Activated T-helper 1 cell treated with anti-CD3 and anti-CD28 coated beads, Interleukin-12 subunit alpha, Interleukin-12 subunit beta, Interleukin-2, Interleukin-4 antibody, amounts not matched to agents 30 ng/mL and 10 ng/mL and 1 ng/mL, durations not matched to agents 14 hours and 24 hours and 36 hours (primary cell): Measurements from ENCODE around the gene SLAMF6. TPM values are rescaled to one million over a fixed set of nuclear protein-coding genes. Genes with fewer than 3 reads are reported as not detected.
"Not testable (repeated sequence)": the region's sequence is repeated elsewhere in the genome, so short reads cannot be mapped to it uniquely, and the experiment has no call there.

Experiments used
- DNase-seq: peaks from one replicate; pipeline ENCODE4 v3.0.0; 2021; ENCODE audit warnings: low spot score
- H3K27ac Mint-ChIP-seq: one replicate; pipeline ENCODE4 v1.8.0; 2021; ENCODE audit warnings: mild to moderate bottlenecking, mixed read lengths
- H3K27me3 Mint-ChIP-seq: one replicate; pipeline ENCODE4 v1.8.0; 2022; ENCODE audit warnings: mild to moderate bottlenecking, moderate library complexity, mixed read lengths; ENCODE audit not compliant: insufficient read depth
- H3K36me3 Mint-ChIP-seq: one replicate; pipeline ENCODE4 v1.8.0; 2021; ENCODE audit warnings: low read depth, mixed read lengths
- H3K4me1 Mint-ChIP-seq: one replicate; pipeline ENCODE4 v1.8.0; 2021; ENCODE audit warnings: low read depth, mixed read lengths
- H3K4me3 Mint-ChIP-seq: one replicate; pipeline ENCODE4 v1.8.0; 2021; ENCODE audit warnings: mild to moderate bottlenecking, moderate library complexity, mixed read lengths
- H3K9me3 Mint-ChIP-seq: one replicate; pipeline ENCODE4 v1.8.0; 2021; ENCODE audit warnings: mixed read lengths
- intact Hi-C: fragments of 100-400 bp; cut with micrococcal nuclease; formaldehyde crosslinking; loops from one replicate; pipeline ENCODE4 v1.15.1; 2024
- total RNA-seq: library from RNA; stranded (reverse); gene quantifications from 2 replicates; pipeline ENCODE4 v1.2.3, GENCODE V29; 2022

SLAMF6 gene
- total RNA-seq, 1 donor from 2014 or later = 46.8 TPM

GRCh38 chr1:160539990-160540858 is 17.2 kb upstream of the SLAMF6 start:
- peak; percentile 64 for DNase-seq
- intact Hi-C loops = loop anchor here (1.0 to 2.0 kb wide), 8 partner anchors 18 to 111 kb away; no protein-coding TSS in a partner anchor
- H3K27me3 Mint-ChIP-seq = no peaks in the 10 kb centered on the region
- peak overlapping the region; percentile 38 for H3K4me3 Mint-ChIP-seq
- peaks cover 18% of the 10 kb centered on the region for H3K9me3 Mint-ChIP-seq
- peak overlapping the region; percentile 90 for H3K27ac Mint-ChIP-seq
- H3K4me1 Mint-ChIP-seq = peaks cover 46% of the 10 kb centered on the region
- H3K36me3 Mint-ChIP-seq = peaks cover 22% of the 10 kb centered on the region

- H3K27ac Mint-ChIP-seq = peak overlapping the region; percentile 90
Observed at GRCh38 chr1:160539684-160539989, 16.6 kb upstream of the SLAMF6 start.

GRCh38 chr1:160538985-160539651 is 16.1 kb upstream of the SLAMF6 start:
- Mint-ChIP-seq H3K4me1 (peaks cover 39% of the 10 kb centered on the region), H3K27me3 (no peaks in the 10 kb centered on the region), H3K9me3 (peaks cover 25% of the 10 kb centered on the region), H3K27ac (peak overlapping the region; percentile 53), H3K36me3 (peaks cover 20% of the 10 kb centered on the region), H3K4me3 (peak overlapping the region; percentile 38)
- DNase-seq = no peak
- intact Hi-C loops = no loop called here

More at GRCh38 chr1:160539684-160539989, 16.6 kb upstream of the SLAMF6 start:
- H3K36me3 Mint-ChIP-seq = peaks cover 20% of the 10 kb centered on the region
- intact Hi-C loops = no loop called here
- H3K27me3 Mint-ChIP-seq = no peaks in the 10 kb centered on the region
- H3K4me1 Mint-ChIP-seq = peaks cover 40% of the 10 kb centered on the region
- peaks cover 23% of the 10 kb centered on the region for H3K9me3 Mint-ChIP-seq
- H3K4me3 Mint-ChIP-seq = peak overlapping the region; percentile 38
- no peak for DNase-seq

- intact Hi-C loops = no loop called here
- no peaks in the 10 kb centered on the region for H3K27me3 Mint-ChIP-seq
- H3K9me3 Mint-ChIP-seq = peaks cover 30% of the 10 kb centered on the region
- H3K27ac Mint-ChIP-seq = no peak overlapping the region
- no peak for DNase-seq
- H3K4me1 Mint-ChIP-seq = peaks cover 39% of the 10 kb centered on the region
- H3K4me3 Mint-ChIP-seq = no peak overlapping the region
- peaks cover 25% of the 10 kb centered on the region for H3K36me3 Mint-ChIP-seq
Observed at GRCh38 chr1:160537714-160538665, 14.9 kb upstream of the SLAMF6 start.

GRCh38 chr1:160534823-160535605 is 12.0 kb upstream of the SLAMF6 start:
- no peak overlapping the region for H3K4me3 Mint-ChIP-seq
- intact Hi-C loops = loop anchor here (2.0 kb wide), 1 partner anchor 28 kb away; no protein-coding TSS in a partner anchor
- peaks cover 24% of the 10 kb centered on the region for H3K36me3 Mint-ChIP-seq
- no peak for DNase-seq
- no peaks in the 10 kb centered on the region for H3K27me3 Mint-ChIP-seq
- peaks cover 35% of the 10 kb centered on the region for H3K9me3 Mint-ChIP-seq
- H3K4me1 Mint-ChIP-seq = peaks cover 21% of the 10 kb centered on the region
- no peak overlapping the region for H3K27ac Mint-ChIP-seq

- DNase-seq, H3K27ac Mint-ChIP-seq, intact Hi-C loops, H3K27me3 Mint-ChIP-seq, H3K4me3 Mint-ChIP-seq: not testable (repeated sequence)
- Mint-ChIP-seq H3K9me3 (peaks cover 47% of the 10 kb centered on the region), H3K36me3 (peaks cover 27% of the 10 kb centered on the region), H3K4me1 (peaks cover 24% of the 10 kb centered on the region)
Observed at GRCh38 chr1:160532557-160532813, 9.4 kb upstream of the SLAMF6 start.

- DNase-seq, H3K4me3 Mint-ChIP-seq, intact Hi-C loops, H3K27ac Mint-ChIP-seq, H3K27me3 Mint-ChIP-seq: not testable (repeated sequence)
- peaks cover 47% of the 10 kb centered on the region for H3K9me3 Mint-ChIP-seq
- H3K4me1 Mint-ChIP-seq = peaks cover 28% of the 10 kb centered on the region
- H3K36me3 Mint-ChIP-seq = peaks cover 26% of the 10 kb centered on the region
Observed at GRCh38 chr1:160531809-160532556, 8.9 kb upstream of the SLAMF6 start.

GRCh38 chr1:160529401-160529952 is 6.4 kb upstream of the SLAMF6 start:
- H3K4me3 Mint-ChIP-seq, H3K27me3 Mint-ChIP-seq, DNase-seq, H3K27ac Mint-ChIP-seq, intact Hi-C loops: not testable (repeated sequence)
- Mint-ChIP-seq H3K36me3 (peaks cover 25% of the 10 kb centered on the region), H3K9me3 (peaks cover 43% of the 10 kb centered on the region), H3K4me1 (peaks cover 39% of the 10 kb centered on the region)

- H3K36me3 Mint-ChIP-seq = peaks cover 30% of the 10 kb centered on the region
- H3K27ac Mint-ChIP-seq = peak overlapping the region; percentile 75
- H3K4me3 Mint-ChIP-seq = peak overlapping the region; percentile 65
- H3K4me1 Mint-ChIP-seq = peaks cover 74% of the 10 kb centered on the region
- H3K9me3 Mint-ChIP-seq = peaks cover 35% of the 10 kb centered on the region
- intact Hi-C loops, H3K27me3 Mint-ChIP-seq, DNase-seq: not testable (repeated sequence)
Observed at GRCh38 chr1:160523789-160524188, 734 bp upstream of the SLAMF6 start.

GRCh38 chr1:160522136-160522535 is 919 bp downstream of the SLAMF6 start:
- Mint-ChIP-seq H3K4me3 (peak overlapping the region; percentile 92), H3K27me3 (no peaks in the 10 kb centered on the region), H3K9me3 (peaks cover 32% of the 10 kb centered on the region), H3K27ac (peak overlapping the region; percentile 90), H3K4me1 (peaks cover 74% of the 10 kb centered on the region), H3K36me3 (peaks cover 34% of the 10 kb centered on the region)
- no peak for DNase-seq
- intact Hi-C loops = loop anchor here (1.0 kb wide), 2 partner anchors 18 to 29 kb away; no protein-coding TSS in a partner anchor

GRCh38 chr1:160521554-160521953 is 1.5 kb downstream of the SLAMF6 start:
- H3K9me3 Mint-ChIP-seq = peaks cover 26% of the 10 kb centered on the region
- peaks cover 76% of the 10 kb centered on the region for H3K4me1 Mint-ChIP-seq
- intact Hi-C loops = loop anchor here (2.0 kb wide), 2 partner anchors 17 to 153 kb away; no protein-coding TSS in a partner anchor
- peak overlapping the region; percentile 92 for H3K4me3 Mint-ChIP-seq
- H3K27me3 Mint-ChIP-seq = no peaks in the 10 kb centered on the region
- peak overlapping the region; percentile 90 for H3K27ac Mint-ChIP-seq
- peaks cover 35% of the 10 kb centered on the region for H3K36me3 Mint-ChIP-seq
- DNase-seq = no peak
